Astrocyte of the cerebellum (primary cell): Measurements from ENCODE around the gene SOX11.

Experiments
- DNase-seq: peaks from one replicate; pipeline ENCODE4 v3.0.0-alpha.2; 2011; ENCODE audit warnings: low read depth
- H3K4me3 ChIP-seq: 2 replicates; pipeline ENCODE4 v1.5.1; 2011; ENCODE audit warnings: mild to moderate bottlenecking, low read depth, low read length, moderate library complexity
- in situ Hi-C: cut with HindIII; loops from 2 replicates; pipeline ENCODE4 v1.10.0; 2017; ENCODE audit warnings: low sequenced_read_pairs
- TF ChIP-seq, protein P1 (sequence below): IDR thresholded peaks from 2 replicates; pipeline ENCODE4 v1.5.1; 2012; ENCODE audit warnings: low read length, low read depth, moderate library complexity, mild to moderate bottlenecking; ENCODE audit errors: missing control alignments

The SOX11 gene

DNA sequence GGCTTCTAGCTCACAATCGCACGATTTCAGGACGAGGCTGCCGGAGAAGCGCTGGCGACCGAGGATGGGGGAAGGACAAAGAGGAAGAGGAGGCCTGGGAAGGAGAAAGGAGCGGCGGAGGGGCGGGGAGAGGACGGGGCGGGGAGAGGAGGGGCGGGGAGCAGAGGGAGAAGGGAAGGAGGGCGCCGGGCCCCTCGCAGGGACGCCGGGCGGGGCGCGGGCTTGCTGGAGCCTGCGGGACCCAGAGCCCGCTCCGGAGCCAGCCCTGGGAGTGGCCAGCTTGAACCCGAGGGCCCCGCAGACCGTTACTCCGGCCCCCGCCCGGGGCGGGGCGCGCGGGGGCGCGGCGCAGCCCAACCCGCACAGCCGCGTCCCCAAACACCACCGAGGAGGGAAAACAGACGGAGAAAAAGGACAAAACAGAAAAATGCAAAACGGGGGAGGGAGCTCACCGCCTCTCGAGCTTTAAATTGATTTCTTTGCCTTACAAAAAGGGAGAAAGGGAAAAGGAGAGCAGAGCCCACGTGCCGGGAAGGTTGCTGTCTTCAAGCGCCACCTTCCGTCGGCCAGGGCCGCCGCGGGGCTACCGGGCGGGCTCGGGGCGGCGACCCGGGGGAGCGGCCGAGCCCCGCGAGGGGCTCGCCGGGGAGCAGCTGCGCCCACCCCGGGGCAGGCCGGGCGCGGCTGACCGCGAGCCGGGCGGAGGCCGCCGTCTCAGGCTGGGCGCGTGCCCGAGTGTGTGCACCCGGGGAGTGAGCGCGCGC lies 781 bp upstream of the SOX11 start:
- peak; percentile 71 for DNase-seq
- TF ChIP-seq, protein P1, sequence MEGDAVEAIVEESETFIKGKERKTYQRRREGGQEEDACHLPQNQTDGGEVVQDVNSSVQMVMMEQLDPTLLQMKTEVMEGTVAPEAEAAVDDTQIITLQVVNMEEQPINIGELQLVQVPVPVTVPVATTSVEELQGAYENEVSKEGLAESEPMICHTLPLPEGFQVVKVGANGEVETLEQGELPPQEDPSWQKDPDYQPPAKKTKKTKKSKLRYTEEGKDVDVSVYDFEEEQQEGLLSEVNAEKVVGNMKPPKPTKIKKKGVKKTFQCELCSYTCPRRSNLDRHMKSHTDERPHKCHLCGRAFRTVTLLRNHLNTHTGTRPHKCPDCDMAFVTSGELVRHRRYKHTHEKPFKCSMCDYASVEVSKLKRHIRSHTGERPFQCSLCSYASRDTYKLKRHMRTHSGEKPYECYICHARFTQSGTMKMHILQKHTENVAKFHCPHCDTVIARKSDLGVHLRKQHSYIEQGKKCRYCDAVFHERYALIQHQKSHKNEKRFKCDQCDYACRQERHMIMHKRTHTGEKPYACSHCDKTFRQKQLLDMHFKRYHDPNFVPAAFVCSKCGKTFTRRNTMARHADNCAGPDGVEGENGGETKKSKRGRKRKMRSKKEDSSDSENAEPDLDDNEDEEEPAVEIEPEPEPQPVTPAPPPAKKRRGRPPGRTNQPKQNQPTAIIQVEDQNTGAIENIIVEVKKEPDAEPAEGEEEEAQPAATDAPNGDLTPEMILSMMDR, result peak; percentile 53
- peak overlapping the region; percentile 69 for H3K4me3 ChIP-seq
- in situ Hi-C loops, result no loop called here

DNA sequence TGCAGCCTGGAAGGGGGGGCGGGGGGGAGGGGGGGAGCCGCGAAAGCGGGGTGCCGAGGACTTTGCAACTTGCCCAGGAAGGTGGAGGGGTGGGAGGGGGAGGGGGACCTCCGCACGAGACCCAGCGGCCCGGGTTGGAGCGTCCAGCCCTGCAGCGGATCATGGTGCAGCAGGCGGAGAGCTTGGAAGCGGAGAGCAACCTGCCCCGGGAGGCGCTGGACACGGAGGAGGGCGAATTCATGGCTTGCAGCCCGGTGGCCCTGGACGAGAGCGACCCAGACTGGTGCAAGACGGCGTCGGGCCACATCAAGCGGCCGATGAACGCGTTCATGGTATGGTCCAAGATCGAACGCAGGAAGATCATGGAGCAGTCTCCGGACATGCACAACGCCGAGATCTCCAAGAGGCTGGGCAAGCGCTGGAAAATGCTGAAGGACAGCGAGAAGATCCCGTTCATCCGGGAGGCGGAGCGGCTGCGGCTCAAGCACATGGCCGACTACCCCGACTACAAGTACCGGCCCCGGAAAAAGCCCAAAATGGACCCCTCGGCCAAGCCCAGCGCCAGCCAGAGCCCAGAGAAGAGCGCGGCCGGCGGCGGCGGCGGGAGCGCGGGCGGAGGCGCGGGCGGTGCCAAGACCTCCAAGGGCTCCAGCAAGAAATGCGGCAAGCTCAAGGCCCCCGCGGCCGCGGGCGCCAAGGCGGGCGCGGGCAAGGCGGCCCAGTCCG lies 540 bp downstream of the SOX11 start:
- TF ChIP-seq, protein P1, result no peak
- DNase-seq, result no peak
- in situ Hi-C loops, result no loop called here
- peak overlapping the region; percentile 69 for H3K4me3 ChIP-seq

DNA sequence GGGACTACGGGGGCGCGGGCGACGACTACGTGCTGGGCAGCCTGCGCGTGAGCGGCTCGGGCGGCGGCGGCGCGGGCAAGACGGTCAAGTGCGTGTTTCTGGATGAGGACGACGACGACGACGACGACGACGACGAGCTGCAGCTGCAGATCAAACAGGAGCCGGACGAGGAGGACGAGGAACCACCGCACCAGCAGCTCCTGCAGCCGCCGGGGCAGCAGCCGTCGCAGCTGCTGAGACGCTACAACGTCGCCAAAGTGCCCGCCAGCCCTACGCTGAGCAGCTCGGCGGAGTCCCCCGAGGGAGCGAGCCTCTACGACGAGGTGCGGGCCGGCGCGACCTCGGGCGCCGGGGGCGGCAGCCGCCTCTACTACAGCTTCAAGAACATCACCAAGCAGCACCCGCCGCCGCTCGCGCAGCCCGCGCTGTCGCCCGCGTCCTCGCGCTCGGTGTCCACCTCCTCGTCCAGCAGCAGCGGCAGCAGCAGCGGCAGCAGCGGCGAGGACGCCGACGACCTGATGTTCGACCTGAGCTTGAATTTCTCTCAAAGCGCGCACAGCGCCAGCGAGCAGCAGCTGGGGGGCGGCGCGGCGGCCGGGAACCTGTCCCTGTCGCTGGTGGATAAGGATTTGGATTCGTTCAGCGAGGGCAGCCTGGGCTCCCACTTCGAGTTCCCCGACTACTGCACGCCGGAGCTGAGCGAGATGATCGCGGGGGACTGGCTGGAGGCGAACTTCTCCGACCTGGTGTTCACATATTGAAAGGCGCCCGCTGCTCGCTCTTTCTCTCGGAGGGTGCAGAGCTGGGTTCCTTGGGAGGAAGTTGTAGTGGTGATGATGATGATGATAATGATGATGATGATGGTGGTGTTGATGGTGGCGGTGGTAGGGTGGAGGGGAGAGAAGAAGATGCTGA lies 1.4 kb downstream of the SOX11 start:
- TF ChIP-seq, protein P1, result no peak
- in situ Hi-C loops, result no loop called here
- peak overlapping the region; percentile 69 for H3K4me3 ChIP-seq
- no peak for DNase-seq

DNA sequence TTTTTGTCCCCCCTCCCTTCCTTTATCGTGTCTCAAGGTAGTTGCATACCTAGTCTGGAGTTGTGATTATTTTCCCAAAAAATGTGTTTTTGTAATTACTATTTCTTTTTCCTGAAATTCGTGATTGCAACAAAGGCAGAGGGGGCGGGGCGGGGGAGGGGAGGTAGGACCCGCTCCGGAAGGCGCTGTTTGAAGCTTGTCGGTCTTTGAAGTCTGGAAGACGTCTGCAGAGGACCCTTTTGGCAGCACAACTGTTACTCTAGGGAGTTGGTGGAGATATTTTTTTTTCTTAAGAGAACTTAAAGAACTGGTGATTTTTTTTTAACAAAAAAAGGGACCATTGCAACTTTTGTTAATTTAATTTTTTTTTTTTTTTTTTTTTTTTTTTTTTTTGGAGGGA lies 2.1 kb downstream of the SOX11 start:
- no peak for DNase-seq
- H3K4me3 ChIP-seq, result peak overlapping the region; percentile 69
- in situ Hi-C loops, result no loop called here
- TF ChIP-seq, protein P1, result no peak

DNA sequence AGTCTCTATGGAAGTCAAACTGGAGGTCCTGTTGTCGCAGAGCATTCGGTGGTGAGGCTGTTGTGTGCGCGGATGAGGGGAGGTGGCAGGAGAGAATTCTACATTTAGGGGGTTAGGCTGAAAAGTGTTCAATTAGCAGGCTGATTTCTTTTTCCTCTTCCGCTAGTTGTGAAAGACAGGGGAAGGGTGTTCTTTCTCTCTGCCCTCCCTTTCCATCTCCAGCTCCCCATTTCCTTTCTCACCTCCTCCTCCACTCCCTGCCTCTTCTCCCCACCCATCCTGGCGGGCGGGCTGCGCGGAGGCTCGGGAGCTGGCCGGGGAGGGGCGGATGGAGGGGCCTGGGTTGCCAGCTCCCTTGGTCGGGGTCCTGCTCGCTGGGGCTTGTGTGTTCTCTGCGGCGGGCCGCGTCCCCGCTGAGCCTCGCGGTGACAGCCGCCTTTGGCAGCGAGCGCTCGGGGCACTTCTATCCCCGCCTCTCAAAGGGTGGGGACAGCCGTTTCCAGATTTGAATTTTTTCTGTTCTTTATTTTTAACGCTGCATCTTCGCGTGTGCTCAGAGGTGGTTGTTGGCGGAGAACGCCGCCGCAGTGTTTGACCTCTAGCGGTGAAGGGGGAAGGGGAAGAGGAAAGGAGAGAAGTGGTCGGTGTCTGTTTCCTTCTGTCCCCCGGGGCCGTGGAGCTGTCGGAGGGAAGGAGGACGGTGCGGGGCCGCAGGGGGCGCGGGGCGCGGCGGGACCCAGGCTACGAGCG lies 3.6 kb downstream of the SOX11 start:
- in situ Hi-C loops, result no loop called here
- DNase-seq, result no peak
- H3K4me3 ChIP-seq, result peak overlapping the region; percentile 69
- TF ChIP-seq, protein P1, result peak; percentile 18

DNA sequence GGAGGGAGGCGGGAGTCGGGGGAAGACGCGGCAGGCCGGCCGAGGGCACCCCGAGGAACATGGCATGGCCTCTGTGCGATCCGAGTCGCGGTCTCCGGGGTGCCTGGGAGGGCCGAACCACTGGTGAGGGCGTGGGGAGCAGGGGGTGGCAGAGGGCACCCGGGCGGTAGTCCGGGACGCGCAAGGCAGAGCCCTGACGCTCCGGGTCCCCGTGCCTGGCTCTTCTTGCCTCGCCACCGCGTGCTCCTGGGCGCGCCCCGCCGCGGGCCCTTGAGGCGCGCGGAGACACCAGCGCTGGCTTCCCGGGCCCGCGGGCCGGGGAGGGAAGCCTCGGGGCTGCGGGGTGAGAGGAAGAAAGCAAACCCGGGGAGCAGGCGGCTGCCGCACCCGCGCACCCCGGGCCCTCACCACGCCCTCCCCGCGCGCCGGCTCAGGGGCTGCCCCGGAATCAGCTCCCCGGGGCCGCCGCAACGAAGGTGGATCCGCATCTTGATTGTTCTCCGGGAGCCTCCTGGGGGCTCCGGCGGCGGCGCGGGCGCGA lies 4.3 kb downstream of the SOX11 start:
- TF ChIP-seq, protein P1, result peak; percentile 1
- H3K4me3 ChIP-seq, result peak overlapping the region; percentile 69
- no peak for DNase-seq
- in situ Hi-C loops, result no loop called here
